Ishikawa (cell line): ENCODE results near the gene STXBP1.
A peak's percentile ranks its signal among the peaks of the same experiment; 100 is the strongest.

Source experiments
- CEBPB ChIP-seq: IDR thresholded peaks from 2 replicates; pipeline ENCODE4 v1.6.1; 2012
- CREB1 ChIP-seq: IDR thresholded peaks from 2 replicates; pipeline ENCODE4 v1.6.1; 2012; ENCODE audit warnings: low read depth
- EGR1 ChIP-seq: IDR thresholded peaks from 2 replicates; pipeline ENCODE4 v1.6.1; 2012
- EP300 ChIP-seq: IDR thresholded peaks from 2 replicates; pipeline ENCODE4 v1.6.1; 2012; ENCODE audit warnings: borderline replicate concordance
- FOXM1 ChIP-seq: IDR thresholded peaks from 2 replicates; pipeline ENCODE4 v1.6.1; 2012; ENCODE audit warnings: low read depth, borderline replicate concordance
- MAX ChIP-seq: IDR thresholded peaks from 2 replicates; pipeline ENCODE4 v1.6.1; 2012
- RAD21 ChIP-seq: IDR thresholded peaks from 2 replicates; pipeline ENCODE4 v1.6.1; 2012; ENCODE audit warnings: low read depth
- REST ChIP-seq: IDR thresholded peaks from 2 replicates; pipeline ENCODE4 v1.6.1; 2012; ENCODE audit warnings: low read depth, mild to moderate bottlenecking
- TAF1 ChIP-seq: IDR thresholded peaks from 2 replicates; pipeline ENCODE4 v1.6.1; 2012; ENCODE audit warnings: low read depth, mild to moderate bottlenecking
- TCF12 ChIP-seq: IDR thresholded peaks from 2 replicates; pipeline ENCODE4 v1.6.1; 2012; ENCODE audit warnings: low read depth
- USF1 ChIP-seq: IDR thresholded peaks from 2 replicates; pipeline ENCODE4 v1.6.1; 2012

- TF ChIP-seq CREB1 = no peak
- no peak for TF ChIP-seq TAF1
- TF ChIP-seq MAX = no peak; the same call in 1 of the 2 replicates
- no peak for TF ChIP-seq FOXM1
- TF ChIP-seq RAD21 = peak; percentile 93
- TF ChIP-seq REST = no peak
- TF ChIP-seq EP300 = no peak
- TF ChIP-seq USF1 = no peak
- no peak for TF ChIP-seq CEBPB
- no peak for TF ChIP-seq TCF12
- no peak for TF ChIP-seq EGR1
These were observed 22.1 kb upstream of the STXBP1 start for GRCh38 chr9:127589955-127590370.
